Thyroid gland (tissue), 4 donors: ENCODE data around the gene TMEM19.

Source experiments
- CTCF ChIP-seq, 6 experiments: fragments of 200-600 bp in 3 of 6; fragments of 450-650 bp in 3 of 6; sonication (generic) in 3 of 6; IDR thresholded peaks; one replicate each; pipeline ENCODE4 v1.5.1; 2016 to 2019; ENCODE audit warnings: antibody characterized with exemption in 6 of 6, mild to moderate bottlenecking in 2 of 6, inconsistent platforms in 1 of 6, moderate library complexity in 1 of 6
- POLR2A ChIP-seq, 2 donors: fragments of 450-650 bp; IDR thresholded peaks; one replicate each; pipeline ENCODE4 v1.6.1; 2017; ENCODE audit warnings: antibody characterized with exemption in 2 of 2, mild to moderate bottlenecking in 2 of 2, moderate library complexity in 1 of 2

- TF ChIP-seq CTCF (IDR thresholded peaks at IDR 0.05) (no peak), POLR2A (IDR thresholded peaks at IDR 0.05) (no peak)
Measured at GRCh38 chr12:71727958-71728357, 42.1 kb downstream of the TMEM19 start.
